Activated CD4-positive, alpha-beta T cell treated with anti-CD3 and anti-CD28 coated beads, Interleukin-2, amount 50 U/mL, for 4 hours (primary cell): Measurements from ENCODE around the gene FLVCR1.
"Not testable (repeated sequence)": the region's sequence is repeated elsewhere in the genome, so short reads cannot be mapped to it uniquely, and the experiment has no call there.

Source experiments
- DNase-seq, 2 experiments: peaks; one replicate each; pipeline ENCODE4 v3.0.0-alpha.2; 2020

The FLVCR1 gene

DNA sequence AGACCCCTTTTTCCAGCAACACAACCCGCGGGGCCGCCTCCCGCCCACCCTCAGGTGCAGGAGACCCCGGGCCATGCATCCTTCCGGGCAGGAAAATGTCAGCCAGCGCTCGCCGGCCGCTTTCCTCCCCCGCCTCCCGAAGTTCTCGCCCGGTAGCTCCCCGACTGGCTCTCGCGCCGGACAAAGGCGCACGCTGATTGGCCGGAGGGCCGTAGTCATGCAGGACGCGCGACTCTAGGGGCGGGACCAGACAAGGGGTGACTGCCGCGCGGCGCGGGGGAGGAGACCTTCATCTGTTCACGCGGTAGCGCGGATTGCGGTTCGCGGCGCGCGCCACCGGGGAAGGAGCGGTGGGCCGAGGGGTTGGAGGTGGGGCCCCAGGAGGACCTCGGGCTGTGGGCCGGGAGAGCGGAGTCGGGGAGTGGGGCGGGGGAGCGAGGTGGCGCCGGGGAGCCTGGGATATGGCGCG is at the start of gene FLVCR1:
FLVCR1 (plus strand) TSS at position 284 of the 469 bp plus-strand sequence; CDS start at position 462, 178 bp downstream.
- peak; percentile 89 for DNase-seq

- no peak for DNase-seq
Observed at GRCh38 chr1:212814537-212815334, 43.3 kb upstream of the FLVCR1 start.

GRCh38 chr1:212816567-212817278 is 41.4 kb upstream of the FLVCR1 start:
- DNase-seq: no peak

DNA sequence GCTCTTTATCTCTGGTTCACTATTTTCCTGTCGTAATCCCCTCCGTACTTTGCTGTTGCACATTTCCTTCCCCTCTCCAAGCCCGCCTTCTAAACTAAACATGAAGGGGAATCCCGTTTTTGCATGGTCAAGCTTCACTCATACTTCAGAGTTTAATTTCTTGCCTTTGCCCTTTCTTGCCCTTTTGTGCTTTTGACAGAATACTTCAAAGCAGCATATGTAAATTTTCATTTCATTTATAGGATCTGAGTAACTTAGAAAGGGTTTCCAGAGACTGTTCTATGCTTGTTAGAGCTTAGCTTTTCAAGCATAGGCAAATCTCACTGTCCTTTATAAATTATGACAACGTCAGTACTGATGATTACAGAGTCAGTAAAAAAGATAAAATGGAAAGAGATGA is 38.3 kb upstream of the FLVCR1 start:
- DNase-seq: no peak

- no peak for DNase-seq
Observed at GRCh38 chr1:212820969-212821368, 37.1 kb upstream of the FLVCR1 start.

GRCh38 chr1:212822956-212823355 is 35.1 kb upstream of the FLVCR1 start:
- no peak for DNase-seq

GRCh38 chr1:212824201-212824600 is 33.9 kb upstream of the FLVCR1 start:
- no peak for DNase-seq

GRCh38 chr1:212825798-212826452 is 32.1 kb upstream of the FLVCR1 start:
- DNase-seq: no peak

DNA sequence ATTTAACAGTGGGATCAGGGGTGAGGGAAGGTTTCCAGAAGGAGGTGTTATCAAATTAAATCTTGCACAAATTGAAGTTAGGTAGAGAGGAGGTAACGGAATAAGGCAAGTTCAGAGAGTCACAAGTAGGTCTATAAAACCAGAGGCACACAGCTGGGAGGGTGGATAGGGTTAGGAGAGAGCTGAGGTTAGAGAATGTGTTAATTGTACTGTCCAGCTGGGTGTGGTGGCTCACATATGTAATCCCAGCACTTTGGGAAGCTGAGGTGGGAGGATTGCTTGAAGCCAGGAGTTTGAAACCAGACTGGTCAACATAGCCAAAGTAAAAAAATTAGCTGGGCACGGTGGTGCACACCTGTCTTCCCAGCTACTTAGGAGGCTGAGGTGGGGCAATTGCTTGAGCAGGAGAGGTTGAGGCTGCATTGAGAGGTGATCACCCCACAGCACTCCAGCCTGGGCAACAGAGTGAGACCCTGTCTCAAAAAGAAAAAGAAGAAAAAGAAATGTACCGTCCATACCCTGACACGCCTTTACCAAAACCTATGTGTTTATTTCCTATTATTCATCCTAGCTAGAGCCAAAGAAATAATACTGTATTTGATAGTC is 30.8 kb upstream of the FLVCR1 start:
- DNase-seq: no peak

- no peak for DNase-seq
Observed at GRCh38 chr1:212827831-212828278, 30.2 kb upstream of the FLVCR1 start.

GRCh38 chr1:212828395-212828794 is 29.7 kb upstream of the FLVCR1 start:
- no peak for DNase-seq

- DNase-seq: not testable (repeated sequence)
Observed at GRCh38 chr1:212833211-212834207, 24.6 kb upstream of the FLVCR1 start.

DNA sequence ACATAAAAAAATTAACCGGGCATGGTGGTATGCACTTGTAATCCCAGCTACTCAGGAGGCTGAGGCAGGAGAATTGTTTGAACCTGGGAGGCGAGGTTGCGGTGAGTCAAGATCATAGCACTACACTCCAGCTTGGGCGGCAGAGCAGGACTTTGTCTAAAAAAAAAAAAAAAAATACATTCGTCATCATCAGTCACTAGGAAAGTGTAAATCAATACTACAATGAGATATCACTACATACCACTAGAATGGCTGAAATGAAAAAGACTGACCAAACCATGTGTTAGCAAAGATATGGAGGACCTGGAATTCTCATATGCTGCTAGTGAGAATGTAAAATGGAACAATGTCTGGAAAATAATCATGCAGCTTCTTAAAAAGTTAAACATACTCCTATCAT is 19.9 kb upstream of the FLVCR1 start:
- DNase-seq: no peak

GRCh38 chr1:212844521-212844920 is 13.6 kb upstream of the FLVCR1 start:
- not testable (repeated sequence) for DNase-seq

- no peak for DNase-seq
Observed at GRCh38 chr1:212847549-212847948, 10.5 kb upstream of the FLVCR1 start, which contains the start of gene SPATA45. Gene SPATA45, minus strand, starts transcription at chr1:212847649. Its CDS starts 11,500 bp downstream, at chr1:212836149.

- no peak for DNase-seq
Observed at GRCh38 chr1:212852105-212852688, 5.9 kb upstream of the FLVCR1 start.

DNA sequence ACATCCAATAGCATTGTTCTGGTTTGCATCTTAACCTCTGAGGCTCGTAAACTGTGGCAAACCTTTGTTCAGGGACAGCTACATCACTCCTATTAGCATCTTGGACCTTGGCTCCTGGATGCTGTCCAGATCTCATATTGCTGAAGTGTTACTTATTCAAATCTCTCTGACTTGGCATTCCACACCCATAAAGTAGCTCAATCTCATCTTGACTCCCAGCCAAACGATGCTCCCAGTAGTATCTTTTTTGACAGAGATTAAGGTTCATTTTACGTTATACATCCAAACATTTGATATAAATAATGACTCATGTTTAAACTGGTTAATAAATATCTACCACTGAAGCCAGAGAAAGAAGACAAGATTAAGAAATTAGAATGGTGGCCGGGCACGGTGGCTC is 4.4 kb upstream of the FLVCR1 start:
- no peak for DNase-seq

GRCh38 chr1:212856755-212857154 is 1.3 kb upstream of the FLVCR1 start:
- no peak for DNase-seq

GRCh38 chr1:212858461-212859265 is 588 bp downstream of the FLVCR1 start:
- no peak for DNase-seq
